Common myeloid progenitor, CD34-positive (primary cell): ENCODE results near the gene IL17RE.

Experiments
- CTCF ChIA-PET: fragments of 350-600 bp; sonication (Branson Sonifier 250); formaldehyde crosslinking; loops from one replicate; lab custom pipeline; 2021; ENCODE audit warnings: antibody characterized with exemption; lab: Charles Lee
- POLR2A ChIA-PET: fragments of 350-600 bp; sonication (Branson Sonifier 250); formaldehyde crosslinking; loops from one replicate; lab custom pipeline; 2021; ENCODE audit warnings: antibody characterized with exemption; lab: Charles Lee
- DNase-seq, 3 donors: peaks; one replicate each; pipeline versions ENCODE4 v3.0.0 to v3.0.0-alpha.2; 2013
- H3K27ac ChIP-seq, 2 experiments: 1 replicate in 1 of 2; 2 replicates in 1 of 2; pipeline ENCODE4 v1.7.0; 2013; ENCODE audit warnings: inconsistent platforms in 2 of 2, low read length in 2 of 2, mild to moderate bottlenecking in 2 of 2, low read depth in 1 of 2, moderate library complexity in 1 of 2; ENCODE audit not compliant: severe bottlenecking in 2 of 2, insufficient read depth in 1 of 2, poor library complexity in 1 of 2
- H3K27me3 ChIP-seq, 5 experiments: replicated peaks in 2 of 5; 1 replicate in 3 of 5; 2 replicates in 2 of 5; pipeline versions ENCODE4 v1.6.1 to v1.7.0; 2013; ENCODE audit warnings: low read length in 4 of 5, mild to moderate bottlenecking in 2 of 5, moderate library complexity in 2 of 5, inconsistent platforms in 1 of 5; ENCODE audit not compliant: insufficient read depth in 5 of 5, control insufficient read depth in 4 of 5
- H3K36me3 ChIP-seq, 4 experiments: 1 replicate in 2 of 4; 2 replicates in 2 of 4; pipeline versions ENCODE4 v1.6.1 to v1.7.0; 2013; ENCODE audit warnings: low read length in 3 of 4, control low read depth in 1 of 4, mild to moderate bottlenecking in 1 of 4; ENCODE audit not compliant: control insufficient read depth in 4 of 4, insufficient read depth in 4 of 4
- H3K4me1 ChIP-seq, 4 experiments: 1 replicate in 3 of 4; 2 replicates in 1 of 4; pipeline versions ENCODE4 v1.6.1 to v1.7.1; 2013; ENCODE audit warnings: low read length in 3 of 4, mild to moderate bottlenecking in 3 of 4, control low read depth in 1 of 4, inconsistent platforms in 1 of 4, moderate library complexity in 1 of 4; ENCODE audit not compliant: control insufficient read depth in 4 of 4, insufficient read depth in 4 of 4; ENCODE audit errors: control extremely low read depth in 1 of 4
- H3K4me3 ChIP-seq, 7 experiments: 1 replicate in 4 of 7; 2 replicates in 3 of 7; pipeline versions ENCODE4 v1.5.1 to v1.7.0; 2013; ENCODE audit warnings: mild to moderate bottlenecking in 7 of 7, low read length in 6 of 7, moderate library complexity in 6 of 7, inconsistent platforms in 2 of 7, low read depth in 2 of 7, control low read depth in 1 of 7; ENCODE audit not compliant: insufficient read depth in 4 of 7, control insufficient read depth in 1 of 7; ENCODE audit errors: extremely low read depth in 1 of 7
- H3K9me3 ChIP-seq, 5 experiments: 1 replicate in 4 of 5; 2 replicates in 1 of 5; pipeline versions ENCODE4 v1.6.1 to v1.7.1; 2013; ENCODE audit warnings: low read length in 4 of 5, mild to moderate bottlenecking in 2 of 5, inconsistent platforms in 1 of 5, low read depth in 1 of 5, moderate library complexity in 1 of 5; ENCODE audit not compliant: control insufficient read depth in 4 of 5, insufficient read depth in 2 of 5; ENCODE audit errors: control extremely low read depth in 1 of 5
- WGBS: methylation state at CpG from one replicate; pipeline ENCODE4 v1.1.5; 2013; ENCODE audit not compliant: insufficient coverage; 5-methylcytosine and 5-hydroxymethylcytosine counted together

IL17RE gene

GRCh38 chr3:9944271-9944670 is 41.6 kb downstream of the IL17RE start:
- peaks cover 0 to 19% (median 6%) of the 10 kb centered on the region in 4 experiments for H3K4me1 ChIP-seq
- H3K4me3 ChIP-seq = no peak overlapping the region
- no peaks in the 10 kb centered on the region for H3K27me3 ChIP-seq
- CTCF ChIA-PET = interaction anchor here (0.6 to 1.2 kb wide), 3 partner anchors 9 to 39 kb away, joined by 3 read pairs; no protein-coding TSS in a partner anchor
- DNase-seq = no peak
- peaks cover 0 to 50% (median 22%) of the 10 kb centered on the region in 4 experiments for H3K36me3 ChIP-seq
- no peak overlapping the region for H3K27ac ChIP-seq
- H3K9me3 ChIP-seq = no peaks in the 10 kb centered on the region
- POLR2A ChIA-PET = interaction anchor here (0.5 to 3.3 kb wide), 2 partner anchors 11 to 315 kb away, joined by 4 to 21 read pairs; partner anchors contain the start of gene CRELD1
- WGBS = 96% methylated on average over 7 of the region's 11 CpGs

GRCh38 chr3:9945358-9945757 is 42.7 kb downstream of the IL17RE start:
- ChIA-PET CTCF (interaction anchor here (0.8 to 1.7 kb wide), 2 partner anchors 10 to 13 kb away, joined by 3 to 19 read pairs; partner anchors contain the start of gene CRELD1), POLR2A (interaction anchor here (3.3 kb wide), 1 partner anchor 12 kb away, joined by 21 read pairs; the partner anchor contains the start of gene CRELD1)
- Histone ChIP-seq H3K27me3 (no peaks in the 10 kb centered on the region), H3K4me3 (no peak overlapping the region), H3K9me3 (no peaks in the 10 kb centered on the region), H3K27ac (no peak overlapping the region), H3K4me1 (peaks cover 0 to 22% (median 6%) of the 10 kb centered on the region in 4 experiments), H3K36me3 (peaks cover 0 to 53% (median 27%) of the 10 kb centered on the region in 4 experiments)
- no peak for DNase-seq
- WGBS = 93% methylated on average over 9 of the region's 10 CpGs

GRCh38 chr3:9946112-9947024 is 43.7 kb downstream of the IL17RE start:
- Histone ChIP-seq H3K27ac (peak overlapping the region in 1 of 2 experiments; percentile 34), H3K36me3 (peaks cover 0 to 47% (median 21%) of the 10 kb centered on the region in 4 experiments), H3K4me3 (peak overlapping the region; percentile 19 to 71 (median 49)), H3K9me3 (no peaks in the 10 kb centered on the region), H3K4me1 (peaks cover 8 to 31% (median 13%) of the 10 kb centered on the region in 4 experiments), H3K27me3 (no peaks in the 10 kb centered on the region)
- CTCF ChIA-PET = interaction anchor here (0.6 to 1.7 kb wide), 12 partner anchors 8 to 219 kb away, joined by 3 to 19 read pairs (median 3); partner anchors contain the start of gene CRELD1
- WGBS = 43% methylated on average over 86 of the region's 90 CpGs
- peak; percentile 87 to 94 (median 93) for DNase-seq
- POLR2A ChIA-PET = interaction anchor here (3.3 kb wide), 1 partner anchor 13 kb away, joined by 21 read pairs; the partner anchor contains the start of gene CRELD1

- Histone ChIP-seq H3K4me1 (peaks cover 9 to 39% (median 19%) of the 10 kb centered on the region in 4 experiments), H3K27ac (no peak overlapping the region), H3K9me3 (no peaks in the 10 kb centered on the region), H3K4me3 (peak overlapping the region in 1 of 7 experiments; percentile 71), H3K27me3 (no peaks in the 10 kb centered on the region), H3K36me3 (peaks cover 0 to 45% (median 21%) of the 10 kb centered on the region in 4 experiments)
- POLR2A ChIA-PET = interaction anchor here (0.6 to 3.3 kb wide), 2 partner anchors 14 to 79 kb away, joined by 4 to 21 read pairs; partner anchors contain the start of gene CRELD1
- CTCF ChIA-PET = interaction anchor here (0.8 to 3.0 kb wide), 9 partner anchors 8 to 220 kb away, joined by 3 to 19 read pairs (median 4); partner anchors contain the start of gene CRELD1
- peak in 2 of 3 donors; percentile 7 to 17 for DNase-seq
- WGBS = 95% methylated on average over 64 of the region's 86 CpGs
Measured at GRCh38 chr3:9947025-9947995, 44.7 kb downstream of the IL17RE start.

GRCh38 chr3:9948586-9948985 is 45.9 kb downstream of the IL17RE start:
- ChIA-PET POLR2A (no interaction called here), CTCF (interaction anchor here (3.0 kb wide), 1 partner anchor 15 kb away, joined by 15 read pairs; the partner anchor contains the start of gene CRELD1)
- DNase-seq = no peak
- Histone ChIP-seq H3K4me3 (no peak overlapping the region), H3K36me3 (peaks cover 0 to 41% (median 16%) of the 10 kb centered on the region in 4 experiments), H3K4me1 (peaks cover 9 to 39% (median 20%) of the 10 kb centered on the region in 4 experiments), H3K9me3 (no peaks in the 10 kb centered on the region), H3K27ac (no peak overlapping the region), H3K27me3 (no peaks in the 10 kb centered on the region)
- WGBS = 100% methylated on average over 1 of the region's 3 CpGs

- H3K36me3 ChIP-seq = peaks cover 0 to 36% (median 13%) of the 10 kb centered on the region in 4 experiments
- H3K9me3 ChIP-seq = no peaks in the 10 kb centered on the region
- peaks cover 9 to 39% (median 21%) of the 10 kb centered on the region in 4 experiments for H3K4me1 ChIP-seq
- WGBS = 98% methylated on average over 7 of the region's 7 CpGs
- DNase-seq = no peak
- no peak overlapping the region for H3K27ac ChIP-seq
- no peak overlapping the region for H3K4me3 ChIP-seq
- ChIA-PET POLR2A (no interaction called here), CTCF (interaction anchor here (1.0 to 3.0 kb wide), 3 partner anchors 16 to 234 kb away, joined by 3 to 15 read pairs (median 5); partner anchors contain the start of gene CRELD1)
- H3K27me3 ChIP-seq = no peaks in the 10 kb centered on the region
Measured at GRCh38 chr3:9949115-9949514, 46.5 kb downstream of the IL17RE start.
